Measurements from ENCODE around the gene HDAC4.

GRCh38 chr2:239142806-239143205 lies 258.0 kb downstream of the HDAC4 start:
- TF ChIP-seq FOXK2 (IDR thresholded peaks at IDR 0.05) (no peak), SP1 (IDR thresholded peaks at IDR 0.05) (no peak), PKNOX1 (IDR thresholded peaks at IDR 0.05) (no peak), TARDBP (IDR thresholded peaks at IDR 0.05) (no peak), NFRKB (IDR thresholded peaks at IDR 0.05) (no peak), ELF4 (IDR thresholded peaks at IDR 0.05) (no peak)

All from HEK293T (cell line).